HG03460 (cell line): ENCODE data around the gene SETD1A.

Source experiments
- ATAC-seq: cut with Tn5 transposase; IDR thresholded peaks from one replicate; pipeline ENCODE4 v1.9.1; 2021; ENCODE audit not compliant: unreplicated experiment

Gene SETD1A

GRCh38 chr16:30957456-30958174 is at the start of gene SETD1A:
Gene SETD1A (plus strand): TSS chr16:30957754. CDS start chr16:30958732, 978 bp downstream.
- peak; percentile 78 for ATAC-seq

GRCh38 chr16:30910427-30911029 is 47.0 kb upstream of the SETD1A start:
- no peak for ATAC-seq

GRCh38 chr16:30912794-30913412 is 44.7 kb upstream of the SETD1A start:
- ATAC-seq = no peak

GRCh38 chr16:30914830-30915229 is 42.7 kb upstream of the SETD1A start:
- no peak for ATAC-seq

GRCh38 chr16:30918614-30919013 is 38.9 kb upstream of the SETD1A start:
- no peak for ATAC-seq

- ATAC-seq = no peak
These were observed 36.7 kb upstream of the SETD1A start for GRCh38 chr16:30920891-30921290.

GRCh38 chr16:30921459-30921747 is 36.2 kb upstream of the SETD1A start:
- ATAC-seq = no peak

GRCh38 chr16:30921748-30922419 is 35.7 kb upstream of the SETD1A start:
- peak; percentile 1 for ATAC-seq

GRCh38 chr16:30922420-30922959 is 35.1 kb upstream of the SETD1A start:
- peak; percentile 76 for ATAC-seq

GRCh38 chr16:30922960-30923535 is 34.5 kb upstream of the SETD1A start:
- peak; percentile 56 for ATAC-seq

GRCh38 chr16:30923554-30924075 is 33.9 kb upstream of the SETD1A start, which contains the start of gene FBXL19:
Gene FBXL19 (plus strand): TSS chr16:30923572. CDS start chr16:30925755, 2,183 bp downstream.
- ATAC-seq = no peak

- ATAC-seq = no peak
These were observed 33.3 kb upstream of the SETD1A start for GRCh38 chr16:30924076-30924912.

- ATAC-seq = no peak
These were observed 32.5 kb upstream of the SETD1A start for GRCh38 chr16:30924913-30925631.

GRCh38 chr16:30925632-30925987 is 31.9 kb upstream of the SETD1A start:
- no peak for ATAC-seq

GRCh38 chr16:30925995-30926811 is 31.4 kb upstream of the SETD1A start:
- no peak for ATAC-seq

GRCh38 chr16:30926937-30927788 is 30.4 kb upstream of the SETD1A start:
- ATAC-seq = no peak

- ATAC-seq = no peak
These were observed 29.7 kb upstream of the SETD1A start for GRCh38 chr16:30927789-30928378.
